ENCODE data around the gene ENDOV.

DNA sequence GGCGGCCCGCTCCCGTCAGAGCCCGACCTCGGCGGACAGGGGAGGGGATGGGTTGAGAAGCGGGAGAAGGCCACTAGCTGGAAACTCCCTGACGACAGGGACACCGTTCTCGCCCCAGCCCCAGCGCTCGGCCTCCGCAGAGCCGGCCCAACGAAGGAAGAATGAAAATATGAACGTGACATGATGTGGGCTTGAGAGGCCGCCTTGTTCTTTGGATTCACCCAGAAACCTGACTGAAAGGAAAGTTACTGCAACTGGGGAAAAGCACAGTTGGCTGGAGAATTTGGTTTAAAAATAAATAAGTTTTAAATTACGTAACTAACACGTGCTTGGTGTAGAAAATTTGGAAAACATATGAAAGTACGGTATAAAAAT, 40.4 kb downstream of the ENDOV start:
- TF ChIP-seq, protein P1, sequence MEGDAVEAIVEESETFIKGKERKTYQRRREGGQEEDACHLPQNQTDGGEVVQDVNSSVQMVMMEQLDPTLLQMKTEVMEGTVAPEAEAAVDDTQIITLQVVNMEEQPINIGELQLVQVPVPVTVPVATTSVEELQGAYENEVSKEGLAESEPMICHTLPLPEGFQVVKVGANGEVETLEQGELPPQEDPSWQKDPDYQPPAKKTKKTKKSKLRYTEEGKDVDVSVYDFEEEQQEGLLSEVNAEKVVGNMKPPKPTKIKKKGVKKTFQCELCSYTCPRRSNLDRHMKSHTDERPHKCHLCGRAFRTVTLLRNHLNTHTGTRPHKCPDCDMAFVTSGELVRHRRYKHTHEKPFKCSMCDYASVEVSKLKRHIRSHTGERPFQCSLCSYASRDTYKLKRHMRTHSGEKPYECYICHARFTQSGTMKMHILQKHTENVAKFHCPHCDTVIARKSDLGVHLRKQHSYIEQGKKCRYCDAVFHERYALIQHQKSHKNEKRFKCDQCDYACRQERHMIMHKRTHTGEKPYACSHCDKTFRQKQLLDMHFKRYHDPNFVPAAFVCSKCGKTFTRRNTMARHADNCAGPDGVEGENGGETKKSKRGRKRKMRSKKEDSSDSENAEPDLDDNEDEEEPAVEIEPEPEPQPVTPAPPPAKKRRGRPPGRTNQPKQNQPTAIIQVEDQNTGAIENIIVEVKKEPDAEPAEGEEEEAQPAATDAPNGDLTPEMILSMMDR (IDR thresholded peaks at IDR 0.05): no peak
- TF ChIP-seq POLR2A (IDR thresholded peaks at IDR 0.05): no peak
